ENCODE data around the gene HTT-AS.

Gene HTT-AS

DNA sequence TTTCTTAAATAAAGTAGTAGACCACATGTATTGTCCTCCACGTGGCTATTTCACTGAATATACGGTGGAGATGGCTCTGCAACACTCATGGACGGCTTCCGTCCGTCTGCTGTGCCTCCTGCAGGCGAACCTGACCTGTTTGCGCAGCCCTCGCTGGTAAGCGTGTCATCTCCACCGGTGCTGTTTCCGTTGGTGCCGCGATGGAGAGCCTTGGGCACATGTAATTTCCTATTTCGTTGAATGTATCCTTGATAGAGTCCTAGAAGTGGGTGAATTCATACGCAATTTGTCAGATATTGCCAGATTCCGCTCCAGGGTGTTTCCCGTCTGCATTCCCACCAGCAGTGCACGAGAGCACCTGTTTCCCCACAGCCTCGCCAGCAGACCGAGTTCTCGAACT, 48.5 kb downstream of the HTT-AS start:
- no peak for DNase-seq

DNA sequence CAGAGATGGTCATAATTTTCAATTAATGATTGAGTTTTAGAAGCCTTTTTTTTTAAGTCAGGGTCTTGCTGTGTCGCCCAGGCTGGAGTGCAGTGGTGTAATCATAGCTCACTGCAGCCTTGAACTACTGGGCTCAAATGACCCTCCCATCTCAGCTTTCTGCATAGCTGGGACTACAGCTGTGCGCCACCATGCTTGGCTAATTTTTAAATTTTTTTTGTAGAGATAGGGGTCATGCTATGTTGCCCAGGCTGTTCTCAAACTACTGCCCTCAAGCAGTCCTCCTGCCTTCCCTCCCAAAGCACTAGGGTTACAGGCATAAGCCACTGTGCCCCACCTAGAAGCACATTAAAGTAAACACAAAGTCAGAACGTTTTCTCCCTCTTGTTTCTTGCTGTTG, 51.7 kb downstream of the HTT-AS start:
- DNase-seq, result no peak

DNA sequence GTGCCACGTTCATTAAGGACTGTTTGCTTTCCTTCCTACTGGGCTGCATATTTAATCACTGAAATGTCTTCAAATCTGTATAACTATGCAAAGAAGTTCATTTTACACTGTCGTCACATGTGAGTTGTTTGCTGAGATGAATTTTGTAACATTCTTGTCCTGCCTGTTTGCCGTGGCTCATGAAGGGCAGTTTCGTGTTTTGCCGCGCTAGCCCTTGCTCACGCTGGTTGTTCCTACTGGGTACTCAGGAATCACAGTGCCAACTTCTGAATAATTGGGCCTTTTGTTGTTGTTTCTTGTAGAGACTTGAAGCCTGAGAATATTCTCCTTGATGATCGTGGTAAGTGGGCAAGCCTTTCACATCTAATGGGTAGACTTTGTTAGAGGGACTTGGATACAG, 52.2 kb downstream of the HTT-AS start:
- DNase-seq, result no peak

DNA sequence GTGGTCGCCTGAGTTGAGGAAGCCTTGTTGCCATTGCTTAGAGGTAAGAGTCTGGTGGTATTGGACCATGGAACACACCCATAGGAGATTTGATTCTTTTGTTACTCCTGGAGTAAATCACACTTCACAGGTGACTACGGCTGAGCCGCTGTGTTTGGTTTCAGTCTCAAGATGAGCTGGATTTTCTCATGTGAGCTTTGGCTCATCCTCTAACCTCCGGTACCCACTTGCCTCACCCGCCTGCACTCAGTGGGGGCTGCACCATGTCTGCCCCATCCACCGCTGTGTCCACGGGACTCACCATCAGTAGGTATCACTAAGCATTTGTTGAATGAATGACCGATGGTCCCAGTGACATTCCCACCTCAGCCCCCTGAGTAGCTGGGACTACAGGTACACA, 52.7 kb downstream of the HTT-AS start:
- no peak for DNase-seq

DNA sequence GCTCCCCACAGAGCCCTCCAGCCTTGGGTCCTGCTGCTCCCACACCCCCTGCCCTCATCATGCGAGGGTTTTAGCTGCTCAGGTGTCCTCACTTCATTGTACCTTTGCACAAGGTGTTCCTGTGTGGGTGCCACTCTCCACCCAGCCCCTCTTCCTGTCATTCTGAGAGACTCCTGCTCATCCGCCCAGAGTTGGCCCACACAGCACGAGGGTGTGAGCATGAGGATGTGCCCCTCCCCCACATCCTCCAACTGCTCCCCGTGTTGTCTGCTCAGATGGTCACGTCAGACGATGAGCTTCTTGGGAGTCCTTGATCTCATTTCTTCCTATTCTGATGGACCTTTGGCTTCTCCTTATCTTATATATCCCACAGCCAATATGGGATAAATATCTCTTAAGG, 53.2 kb downstream of the HTT-AS start:
- no peak for DNase-seq

DNA sequence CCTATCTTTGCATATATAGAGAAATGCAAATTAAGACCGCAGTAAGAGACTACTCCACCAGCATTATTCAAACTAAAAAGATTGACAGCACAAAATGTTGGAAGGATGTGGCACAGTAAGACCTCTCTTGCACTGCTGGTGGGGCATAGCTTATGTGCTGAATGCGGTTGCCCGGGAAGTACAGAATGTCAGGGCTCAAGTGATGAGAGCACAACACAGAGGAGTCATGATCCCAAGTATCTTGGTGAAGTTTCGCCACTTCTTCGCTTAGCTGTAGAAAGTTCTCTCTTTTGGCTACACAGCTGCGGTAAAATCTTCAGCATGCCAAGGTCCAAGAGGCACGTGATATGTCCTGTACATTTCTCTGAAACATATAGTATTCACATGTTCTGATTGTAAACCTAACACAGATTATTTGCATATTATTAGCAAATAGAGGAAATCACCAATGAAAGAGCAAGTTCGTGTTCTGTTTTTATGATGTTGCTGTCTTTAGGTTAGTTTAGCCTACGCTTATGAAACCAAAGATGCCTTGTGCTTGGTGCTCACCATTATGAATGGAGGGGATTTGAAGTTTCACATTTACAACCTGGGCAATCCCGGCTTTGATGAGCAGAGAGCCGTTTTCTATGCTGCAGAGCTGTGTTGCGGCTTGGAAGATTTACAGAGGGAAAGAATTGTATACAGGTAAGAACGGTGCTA, 55.0 kb downstream of the HTT-AS start:
- peak; percentile 59 to 70 for DNase-seq

DNA sequence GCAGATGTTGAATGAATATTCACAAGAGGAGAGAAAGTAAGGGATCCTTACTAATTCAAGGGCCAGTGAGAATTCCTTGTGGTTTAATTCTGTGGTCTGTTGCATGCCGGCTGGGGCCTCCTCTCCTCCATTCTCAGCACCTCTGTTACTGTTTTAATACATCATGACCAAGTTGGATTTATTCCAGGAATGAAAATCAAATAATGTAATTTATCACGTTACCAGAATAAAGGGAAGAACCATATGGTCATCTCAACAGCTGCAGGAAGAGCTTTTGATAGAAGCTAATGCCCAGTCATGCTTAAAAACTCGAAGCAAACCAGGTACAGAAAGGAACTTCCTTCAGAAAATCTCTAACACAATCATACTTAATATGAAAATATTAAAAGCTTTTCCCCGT, 56.8 kb downstream of the HTT-AS start:
- DNase-seq, result no peak

DNA sequence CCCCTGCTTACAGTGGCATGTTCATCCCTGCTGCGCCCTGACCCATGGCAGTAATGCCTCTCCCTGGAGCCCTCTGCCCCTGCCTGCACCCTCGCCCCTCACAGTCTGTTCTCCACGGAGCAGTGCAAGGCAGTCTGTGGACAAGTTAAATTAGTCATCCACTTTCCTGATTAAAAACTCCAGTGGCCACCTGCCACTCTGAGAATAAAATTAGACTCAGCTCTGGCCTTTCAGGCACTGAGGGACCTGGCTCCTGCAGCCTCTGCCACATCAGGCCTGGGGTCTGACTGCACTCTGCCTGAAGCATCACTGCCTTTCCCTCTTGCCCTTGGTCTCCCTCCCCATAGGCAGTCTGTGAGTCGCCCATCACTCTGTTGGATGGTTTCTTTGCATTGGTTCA, 57.4 kb downstream of the HTT-AS start:
- DNase-seq, result no peak

DNA sequence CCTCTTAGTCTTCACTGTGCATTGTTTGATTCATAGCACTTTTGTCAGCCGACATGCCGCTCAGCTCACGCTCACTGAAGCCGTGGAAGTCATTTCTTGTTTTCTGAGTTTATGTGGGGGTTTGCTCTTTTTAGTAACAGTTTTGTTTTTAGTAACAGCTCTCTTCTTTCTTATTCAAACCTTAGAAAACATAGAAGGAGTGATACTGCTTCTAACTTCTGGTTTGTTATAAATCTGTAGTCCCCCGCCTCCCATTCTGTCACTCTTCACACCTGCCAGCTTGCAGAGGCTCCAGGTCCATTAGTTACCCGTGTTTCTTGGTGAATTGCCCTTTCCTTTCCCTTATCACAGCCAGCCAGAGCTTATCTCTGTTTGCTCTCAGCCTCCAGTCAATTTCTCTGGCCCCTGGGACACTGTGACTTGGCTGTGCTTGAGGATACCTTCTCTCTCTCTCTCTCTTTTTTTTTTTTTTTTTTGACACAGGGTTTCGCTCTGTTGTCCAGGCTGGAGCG, 60.4 kb downstream of the HTT-AS start:
- no peak for DNase-seq
